RWPE1 (cell line): ENCODE measurements around the gene MYLK4.

Source experiments
- CTCF ChIA-PET: fragments of 350-600 bp; sonication (Branson Sonifier 250); formaldehyde crosslinking; extraction: SDS; loops from one replicate; lab custom pipeline; 2021; lab: Yijun Ruan, JAX
- POLR2A ChIA-PET: fragments of 400-600 bp; formaldehyde crosslinking; extraction: SDS; loops from one replicate; lab custom pipeline; 2020; ENCODE audit warnings: antibody characterized with exemption; ENCODE audit not compliant: low non-redundant PET; lab: Yijun Ruan, JAX
- DNase-seq: peaks from one replicate; pipeline ENCODE4 v3.0.0; 2012; ENCODE audit warnings: low spot score
- H3K27ac ChIP-seq: fragments of 450-650 bp; 2 replicates; pipeline ENCODE4 v1.5.1; 2017
- TF ChIP-seq, protein P1 (sequence below): fragments of 450-650 bp; conservative IDR thresholded peaks from 2 replicates; pipeline ENCODE4 v1.5.1; 2017; ENCODE audit warnings: low read depth, mild to moderate bottlenecking

Gene MYLK4

GRCh38 chr6:2636672-2637071 is 114.0 kb downstream of the MYLK4 start:
- no peak overlapping the region for H3K27ac ChIP-seq
- TF ChIP-seq, protein P1, sequence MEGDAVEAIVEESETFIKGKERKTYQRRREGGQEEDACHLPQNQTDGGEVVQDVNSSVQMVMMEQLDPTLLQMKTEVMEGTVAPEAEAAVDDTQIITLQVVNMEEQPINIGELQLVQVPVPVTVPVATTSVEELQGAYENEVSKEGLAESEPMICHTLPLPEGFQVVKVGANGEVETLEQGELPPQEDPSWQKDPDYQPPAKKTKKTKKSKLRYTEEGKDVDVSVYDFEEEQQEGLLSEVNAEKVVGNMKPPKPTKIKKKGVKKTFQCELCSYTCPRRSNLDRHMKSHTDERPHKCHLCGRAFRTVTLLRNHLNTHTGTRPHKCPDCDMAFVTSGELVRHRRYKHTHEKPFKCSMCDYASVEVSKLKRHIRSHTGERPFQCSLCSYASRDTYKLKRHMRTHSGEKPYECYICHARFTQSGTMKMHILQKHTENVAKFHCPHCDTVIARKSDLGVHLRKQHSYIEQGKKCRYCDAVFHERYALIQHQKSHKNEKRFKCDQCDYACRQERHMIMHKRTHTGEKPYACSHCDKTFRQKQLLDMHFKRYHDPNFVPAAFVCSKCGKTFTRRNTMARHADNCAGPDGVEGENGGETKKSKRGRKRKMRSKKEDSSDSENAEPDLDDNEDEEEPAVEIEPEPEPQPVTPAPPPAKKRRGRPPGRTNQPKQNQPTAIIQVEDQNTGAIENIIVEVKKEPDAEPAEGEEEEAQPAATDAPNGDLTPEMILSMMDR = no peak
- ChIA-PET POLR2A (no interaction called here), CTCF (no interaction called here)
- DNase-seq = no peak

GRCh38 chr6:2635911-2636310 is 114.8 kb downstream of the MYLK4 start:
- CTCF ChIA-PET = interaction anchor here (0.5 to 1.0 kb wide), 3 partner anchors 56 to 114 kb away, joined by 3 to 4 read pairs (median 3); no protein-coding TSS in a partner anchor
- POLR2A ChIA-PET = no interaction called here
- TF ChIP-seq, protein P1 = no peak
- no peak overlapping the region for H3K27ac ChIP-seq
- DNase-seq = no peak

DNA sequence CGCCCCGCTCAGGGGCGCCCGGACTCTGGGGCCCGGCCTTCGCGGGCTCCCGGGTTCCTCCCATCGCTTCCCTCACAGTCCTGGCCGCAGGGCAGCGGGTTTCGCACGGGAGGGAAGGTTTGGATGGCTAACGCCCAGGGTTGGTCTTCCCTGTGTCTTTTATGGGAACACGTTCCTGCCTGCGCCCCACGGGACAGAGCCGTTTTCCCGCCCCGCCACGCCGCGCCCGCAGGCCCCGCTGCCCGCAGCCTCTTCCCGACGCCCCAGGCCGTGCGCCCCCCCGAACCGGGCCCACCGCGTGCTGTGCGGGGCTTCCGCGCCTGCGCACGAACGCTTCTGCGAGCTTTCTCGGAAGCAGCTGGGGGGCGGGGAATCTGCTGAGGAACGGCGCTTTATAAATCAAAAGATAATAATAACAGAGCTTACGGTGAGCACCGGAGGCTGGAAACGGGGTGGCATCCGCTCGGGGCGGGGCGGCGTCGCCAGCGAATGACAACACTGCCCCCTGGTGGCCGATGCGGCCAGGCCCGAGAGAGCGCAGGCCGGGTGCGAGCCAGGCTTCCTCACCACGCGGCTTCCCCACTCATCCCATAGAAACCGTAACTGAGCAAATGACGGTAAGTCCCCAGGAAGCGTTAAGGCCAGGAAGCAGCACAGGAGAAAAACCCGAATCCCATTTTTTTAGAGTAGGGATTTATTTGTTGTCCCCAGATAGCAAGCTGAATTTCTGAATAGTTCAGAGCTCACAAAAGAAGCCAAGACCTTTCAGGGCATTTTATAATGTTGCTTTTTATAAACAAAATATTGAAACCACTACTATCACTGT is 116.4 kb downstream of the MYLK4 start:
- DNase-seq = peak; percentile 77
- POLR2A ChIA-PET = no interaction called here

DNA sequence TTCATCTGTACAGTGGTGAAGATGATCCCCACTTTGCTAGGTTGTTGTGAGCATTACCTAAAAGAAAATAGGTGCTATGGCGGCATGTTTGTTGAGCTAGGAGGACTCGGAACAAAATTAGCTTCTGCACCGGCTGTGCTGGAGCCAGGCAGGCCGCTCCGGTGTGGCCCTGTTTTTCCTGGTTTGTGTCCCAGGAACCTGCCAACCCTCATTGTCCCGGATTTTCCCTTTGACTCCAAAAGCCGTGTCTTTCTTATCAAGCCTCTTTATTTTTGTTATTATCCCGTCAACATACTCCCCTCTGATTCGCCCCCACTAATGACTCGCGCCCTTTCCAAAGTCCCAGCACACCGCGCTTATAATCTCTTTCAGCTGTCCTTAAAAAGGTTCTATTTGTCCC is 117.0 kb downstream of the MYLK4 start:
- no peak for DNase-seq
- TF ChIP-seq, protein P1 = no peak
- POLR2A ChIA-PET = no interaction called here
- CTCF ChIA-PET = interaction anchor here (0.6 to 3.2 kb wide), 26 partner anchors 8 to 1503 kb away, joined by 3 to 20 read pairs (median 4); no protein-coding TSS in a partner anchor
- H3K27ac ChIP-seq = peak overlapping the region; percentile 76

More for the DNA sequence above, 116.4 kb downstream of the MYLK4 start:
- CTCF ChIA-PET = interaction anchor here (0.6 to 3.2 kb wide), 38 partner anchors 9 to 1502 kb away, joined by 3 to 20 read pairs (median 3); no protein-coding TSS in a partner anchor
- H3K27ac ChIP-seq = peak overlapping the region; percentile 76
- TF ChIP-seq, protein P1 = peak; percentile 97

GRCh38 chr6:2632976-2633584 is 117.6 kb downstream of the MYLK4 start:
- no peak for DNase-seq

DNA sequence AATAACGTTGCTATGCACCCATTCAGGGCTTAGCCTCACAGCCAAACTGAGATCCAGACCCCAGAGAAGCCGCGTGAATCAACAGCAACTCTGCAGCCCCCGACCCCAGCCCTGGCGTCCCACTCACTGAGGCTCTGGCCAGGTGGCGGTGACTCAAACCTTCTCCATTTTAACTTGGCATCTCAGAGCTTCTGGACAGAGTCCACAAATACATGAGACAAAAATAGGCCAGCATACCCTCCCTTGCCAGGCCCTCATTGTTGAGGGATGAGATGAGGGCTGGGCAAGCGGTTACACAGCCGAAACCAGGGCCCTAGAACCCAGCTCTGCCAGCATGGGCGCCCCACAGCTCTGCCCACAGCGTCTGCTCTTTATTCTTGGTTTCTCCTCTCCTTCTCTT is 118.4 kb downstream of the MYLK4 start:
- DNase-seq = no peak
- ChIA-PET POLR2A (no interaction called here), CTCF (interaction anchor here (0.8 to 3.2 kb wide), 2 partner anchors 224 to 1036 kb away, joined by 3 to 14 read pairs; no protein-coding TSS in a partner anchor)
- H3K27ac ChIP-seq = peak overlapping the region; percentile 29
- TF ChIP-seq, protein P1 = no peak

More at GRCh38 chr6:2632976-2633584, 117.6 kb downstream of the MYLK4 start:
- POLR2A ChIA-PET = no interaction called here
- peak overlapping the region; percentile 29 for H3K27ac ChIP-seq
- TF ChIP-seq, protein P1 = no peak
- CTCF ChIA-PET = interaction anchor here (0.8 to 3.2 kb wide), 3 partner anchors 184 to 1036 kb away, joined by 3 to 20 read pairs (median 14); no protein-coding TSS in a partner anchor
